ENCODE results near the gene ANKRD62. TPM values are rescaled to one million over a fixed set of nuclear protein-coding genes. Genes with fewer than 3 reads are reported as not detected.
"Not testable (repeated sequence)": the region's sequence is repeated elsewhere in the genome, so short reads cannot be mapped to it uniquely, and the experiment has no call there.

Gene ANKRD62
- total RNA-seq, 3 donors from 2014 or later, result not detected

GRCh38 chr18:12074736-12075135, 18.9 kb upstream of the ANKRD62 start:
- H3K9me3 ChIP-seq, result no peaks in the 10 kb centered on the region
- TF ChIP-seq CTCF (IDR thresholded peaks at IDR 0.05) (no peak), POLR2A (IDR thresholded peaks at IDR 0.05) (no peak), POLR2AphosphoS5 (IDR thresholded peaks at IDR 0.05) (no peak)
- no peaks in the 10 kb centered on the region for H3K36me3 ChIP-seq
- no peak overlapping the region for H3K4me3 ChIP-seq
- no peaks in the 10 kb centered on the region for H3K4me1 ChIP-seq
- no peaks in the 10 kb centered on the region for H3K27me3 ChIP-seq
- intact Hi-C loops (cut with DNase I; ENCODE audit: low total_unique reads), result no loop called here
- DNase-seq (ENCODE audit: low spot score in 2 of 2), result no peak
- H3K27ac ChIP-seq, result no peak overlapping the region

- intact Hi-C loops (cut with DNase I; ENCODE audit: low total_unique reads), result no loop called here
- peak overlapping the region; percentile 33 to 66 for H3K27ac ChIP-seq
Measured at GRCh38 chr18:12076424-12077140, 17.1 kb upstream of the ANKRD62 start.

GRCh38 chr18:12077994-12078393, 15.6 kb upstream of the ANKRD62 start:
- H3K9me3 ChIP-seq; intact Hi-C loops (cut with DNase I; ENCODE audit: low total_unique reads): not testable (repeated sequence)

More at GRCh38 chr18:12076424-12077140, 17.1 kb upstream of the ANKRD62 start:
- Histone ChIP-seq H3K4me1 (no peaks in the 10 kb centered on the region), H3K36me3 (no peaks in the 10 kb centered on the region), H3K4me3 (peak overlapping the region in 2 of 3 donors; percentile 42 to 59), H3K9me3 (no peaks in the 10 kb centered on the region), H3K27me3 (no peaks in the 10 kb centered on the region)
- no peak for TF ChIP-seq POLR2A (IDR thresholded peaks at IDR 0.05)
- no peak for TF ChIP-seq POLR2AphosphoS5 (IDR thresholded peaks at IDR 0.05)
- TF ChIP-seq CTCF (IDR thresholded peaks at IDR 0.05), result no peak
- DNase-seq (ENCODE audit: low spot score in 2 of 2), result no peak

GRCh38 chr18:12079491-12080237, 14.0 kb upstream of the ANKRD62 start:
- no peak for DNase-seq (ENCODE audit: low spot score in 2 of 2)
- no peaks in the 10 kb centered on the region for H3K4me1 ChIP-seq
- intact Hi-C loops (cut with DNase I; ENCODE audit: low total_unique reads), result no loop called here
- H3K27ac ChIP-seq, result peak overlapping the region; percentile 32 to 54
- no peaks in the 10 kb centered on the region for H3K9me3 ChIP-seq
- no peak overlapping the region for H3K4me3 ChIP-seq
- no peaks in the 10 kb centered on the region for H3K36me3 ChIP-seq
- TF ChIP-seq CTCF (IDR thresholded peaks at IDR 0.05) (no peak), POLR2AphosphoS5 (IDR thresholded peaks at IDR 0.05) (no peak), POLR2A (IDR thresholded peaks at IDR 0.05) (no peak)
- H3K27me3 ChIP-seq, result no peaks in the 10 kb centered on the region

More at GRCh38 chr18:12077994-12078393, 15.6 kb upstream of the ANKRD62 start:
- H3K27me3 ChIP-seq; H3K27ac ChIP-seq; H3K4me1 ChIP-seq; H3K36me3 ChIP-seq; H3K4me3 ChIP-seq; DNase-seq (ENCODE audit: low spot score in 2 of 2): not testable (repeated sequence)

- Histone ChIP-seq H3K9me3 (no peaks in the 10 kb centered on the region), H3K4me3 (no peak overlapping the region), H3K4me1 (no peaks in the 10 kb centered on the region), H3K36me3 (no peaks in the 10 kb centered on the region), H3K27me3 (no peaks in the 10 kb centered on the region), H3K27ac (no peak overlapping the region)
- no peak for DNase-seq (ENCODE audit: low spot score in 2 of 2)
- intact Hi-C loops (cut with DNase I; ENCODE audit: low total_unique reads), result no loop called here
- no peak for TF ChIP-seq CTCF (IDR thresholded peaks at IDR 0.05)
- no peak for TF ChIP-seq POLR2AphosphoS5 (IDR thresholded peaks at IDR 0.05)
- no peak for TF ChIP-seq POLR2A (IDR thresholded peaks at IDR 0.05)
Measured at GRCh38 chr18:12085136-12085535, 8.5 kb upstream of the ANKRD62 start.

All from breast epithelium (tissue), 4 donors.